ENCODE results near the gene TUBG1. TPM values are rescaled to one million over a fixed set of nuclear protein-coding genes. Genes with fewer than 3 reads are reported as not detected.

Gene TUBG1
- total RNA-seq, 1 experiment from 2014 or later, result 139 TPM

GRCh38 chr17:42647778-42648177, 38.3 kb downstream of the TUBG1 start:
- H3K9ac ChIP-seq (ENCODE audit: low read length), result no peak overlapping the region
- no peaks in the 10 kb centered on the region for H3K4me1 ChIP-seq (ENCODE audit: control insufficient read depth in 1 of 2, insufficient read depth in 2 of 2, low read length in 2 of 2)
- H3K9me2 ChIP-seq (ENCODE audit: insufficient read depth), result no peaks in the 10 kb centered on the region
- DNase-seq (ENCODE audit: low read depth, low spot score) (no peak), ATAC-seq (no peak)
- no TSS peak for BruUV-seq (replicated peaks)
- TF ChIP-seq EZH2phosphoT487 (IDR thresholded peaks at IDR 0.05; ENCODE audit: borderline replicate concordance) (no peak), CBX3 (IDR thresholded peaks at IDR 0.05; ENCODE audit: low read depth) (no peak), POLR2AphosphoS5 (IDR thresholded peaks at IDR 0.05; ENCODE audit: low read depth, low read length) (no peak), ZNF274 (IDR thresholded peaks at IDR 0.05; ENCODE audit: low read depth, low read length) (no peak), ZBTB33 (IDR thresholded peaks at IDR 0.05; ENCODE audit: extremely low read depth, insufficient replicate concordance, low read length) (no peak), YY1 (IDR thresholded peaks at IDR 0.05; ENCODE audit: extremely low read depth, insufficient replicate concordance, low read depth, low read length) (no peak), EGR1 (IDR thresholded peaks at IDR 0.05; ENCODE audit: low read depth) (no peak), MAX (IDR thresholded peaks at IDR 0.05) (no peak), RAD21 (IDR thresholded peaks at IDR 0.05; ENCODE audit: low read depth) (no peak), TCF7L2 (IDR thresholded peaks at IDR 0.05; ENCODE audit: borderline replicate concordance, extremely low read depth, insufficient read depth, insufficient read length) (no peak), SP1 (IDR thresholded peaks at IDR 0.05; ENCODE audit: low read depth) (no peak), SRF (IDR thresholded peaks at IDR 0.05; ENCODE audit: low read depth) (no peak)
- intact Hi-C loops (cut with micrococcal nuclease), result no loop called here
- H3K9me3 ChIP-seq (ENCODE audit: control insufficient read depth in 1 of 2, insufficient read depth in 1 of 2, low read depth in 1 of 2, low read length in 2 of 2), result no peaks in the 10 kb centered on the region
- no peaks in the 10 kb centered on the region for H3K79me2 ChIP-seq (ENCODE audit: insufficient read depth, low read length)
- no peaks in the 10 kb centered on the region for H4K20me1 ChIP-seq (ENCODE audit: insufficient read depth)
- H2AFZ ChIP-seq (ENCODE audit: low read depth, low read length, poor library complexity, severe bottlenecking), result no peak overlapping the region
- H3K27me3 ChIP-seq (ENCODE audit: insufficient read depth, low read length), result no peaks in the 10 kb centered on the region
- ChIA-PET RAD21 (ENCODE audit: low non-redundant PET in 1 of 2, low total read pairs in 2 of 2, uncharacterized antibody in 2 of 2, unreplicated experiment in 2 of 2) (no interaction called here), POLR2A (no interaction called here), CTCF (no interaction called here)
- no peaks in the 10 kb centered on the region for H3K36me3 ChIP-seq (ENCODE audit: control insufficient read depth in 1 of 2, insufficient read depth in 2 of 2, low read length in 2 of 2)
- no peak overlapping the region for H3K4me2 ChIP-seq (ENCODE audit: low read length)
- H3K4me3 ChIP-seq (replicated peaks in 1 of 2; ENCODE audit: low read depth in 1 of 2, low read length in 2 of 2), result no peak overlapping the region
- H3K27ac ChIP-seq (ENCODE audit: low read depth, low read length), result no peak overlapping the region
